ENCODE data around the gene TIMM17A. TPM values are rescaled to one million over a fixed set of nuclear protein-coding genes. Genes with fewer than 3 reads are reported as not detected.
A peak's percentile ranks its signal among the peaks of the same experiment; 100 is the strongest.

The TIMM17A gene
- polyA plus RNA-seq (ENCODE audit: insufficient read length) = 73.1 TPM
- long read RNA-seq, donor 1, transcript TIMM17A-201 (6 exons, 1,659 nt) = major isoform, 25 of 48 reads
- long read RNA-seq, donor 1, partial matches to known transcripts = 21 of 48 reads
- long read RNA-seq, donor 1, other reads (novel, unspliced or antisense) = 0 of 48 reads
- long read RNA-seq, donor 2, transcript TIMM17A-201 (6 exons, 1,659 nt) = major isoform, 35 of 36 reads
- long read RNA-seq, donor 2, partial matches to known transcripts = 0 of 36 reads
- long read RNA-seq, donor 2, other reads (novel, unspliced or antisense) = 0 of 36 reads
- long read RNA-seq, donor 3, transcript TIMM17A-201 (6 exons, 1,659 nt) = major isoform, 19 of 29 reads
- long read RNA-seq, donor 3, partial matches to known transcripts = 6 of 29 reads
- long read RNA-seq, donor 3, other reads (novel, unspliced or antisense) = 0 of 29 reads
- long read RNA-seq, donor 4, partial matches to known transcripts = 0 of 2 reads
- long read RNA-seq, donor 4, other reads (novel, unspliced or antisense) = 0 of 2 reads
- long read RNA-seq, donor 5, transcript TIMM17A-201 (6 exons, 1,659 nt) = major isoform, 50 of 63 reads
- long read RNA-seq, donor 5, partial matches to known transcripts = 9 of 63 reads
- long read RNA-seq, donor 5, other reads (novel, unspliced or antisense) = 0 of 63 reads
- long read RNA-seq, donor 6, transcript TIMM17A-201 (6 exons, 1,659 nt) = major isoform, 15 of 15 reads
- long read RNA-seq, donor 6, partial matches to known transcripts = 0 of 15 reads
- long read RNA-seq, donor 6, other reads (novel, unspliced or antisense) = 0 of 15 reads
- long read RNA-seq, donor 7, transcript TIMM17A-201 (6 exons, 1,659 nt) = major isoform, 33 of 44 reads
- long read RNA-seq, donor 7, partial matches to known transcripts = 7 of 44 reads
- long read RNA-seq, donor 7, other reads (novel, unspliced or antisense) = 0 of 44 reads
- long read RNA-seq, donor 8, transcript TIMM17A-201 (6 exons, 1,659 nt) = major isoform, 13 of 22 reads
- long read RNA-seq, donor 8, partial matches to known transcripts = 7 of 22 reads
- long read RNA-seq, donor 8, other reads (novel, unspliced or antisense) = 0 of 22 reads

DNA sequence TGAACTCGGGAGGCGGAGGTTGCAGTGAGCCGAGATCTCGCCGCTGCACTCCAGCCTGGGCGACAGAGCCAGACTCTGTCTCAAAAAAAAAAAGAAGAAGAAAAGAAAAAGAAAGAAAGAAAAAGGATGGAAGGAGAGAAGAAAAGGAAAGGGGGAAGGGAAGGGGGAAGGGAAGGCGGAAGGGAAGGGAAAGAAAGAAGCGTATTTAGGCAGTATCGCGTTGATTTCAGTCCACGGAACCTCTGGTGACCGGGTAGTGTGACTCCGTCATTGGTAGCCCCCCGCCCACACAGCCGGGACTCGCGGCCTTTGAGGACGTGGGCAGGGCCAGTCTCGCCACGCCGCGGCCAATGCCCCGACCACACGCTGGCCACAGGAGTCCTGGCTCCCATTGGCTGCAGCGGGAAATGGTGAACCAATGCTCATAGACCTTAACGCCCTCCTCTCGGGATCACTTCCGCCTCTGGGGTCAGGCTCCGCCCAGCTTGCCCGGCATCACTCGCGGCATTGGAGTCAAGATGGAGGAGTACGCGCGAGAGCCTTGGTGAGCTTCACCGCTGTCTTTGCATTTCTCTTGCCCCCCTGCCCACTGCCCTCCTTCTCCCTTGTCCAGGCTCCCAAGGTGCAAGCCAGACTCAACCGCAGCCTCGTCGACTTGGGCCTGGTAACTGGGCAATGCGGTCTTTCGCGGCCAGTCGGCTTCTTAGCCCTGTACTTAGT lies at the start of gene TIMM17A:
Gene TIMM17A, plus strand, starts transcription at position 495 of the 720 bp plus-strand sequence. Its CDS starts 24 bp downstream, at position 519.
- peak; percentile 98 for DNase-seq

DNA sequence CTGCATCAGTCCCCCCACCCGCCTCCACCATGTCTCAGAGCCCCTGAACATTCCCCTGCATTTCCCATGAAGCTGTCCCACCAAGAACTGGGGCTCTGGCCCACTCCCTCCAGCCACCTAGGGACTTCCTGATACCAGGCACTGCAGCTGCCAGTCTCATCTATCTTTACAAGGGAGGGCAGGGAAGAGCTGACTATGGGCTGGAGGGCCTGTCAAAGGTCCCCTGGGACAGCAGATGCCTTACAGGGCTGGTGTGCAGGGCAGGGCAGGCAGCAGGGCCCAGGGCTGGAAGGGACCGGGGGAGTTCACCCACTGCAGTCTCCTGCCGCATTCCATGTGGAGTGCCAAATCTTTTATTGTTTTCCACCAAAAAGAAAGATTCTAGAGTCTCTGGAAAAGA lies 49.0 kb upstream of the TIMM17A start:
- no peak for DNase-seq

DNA sequence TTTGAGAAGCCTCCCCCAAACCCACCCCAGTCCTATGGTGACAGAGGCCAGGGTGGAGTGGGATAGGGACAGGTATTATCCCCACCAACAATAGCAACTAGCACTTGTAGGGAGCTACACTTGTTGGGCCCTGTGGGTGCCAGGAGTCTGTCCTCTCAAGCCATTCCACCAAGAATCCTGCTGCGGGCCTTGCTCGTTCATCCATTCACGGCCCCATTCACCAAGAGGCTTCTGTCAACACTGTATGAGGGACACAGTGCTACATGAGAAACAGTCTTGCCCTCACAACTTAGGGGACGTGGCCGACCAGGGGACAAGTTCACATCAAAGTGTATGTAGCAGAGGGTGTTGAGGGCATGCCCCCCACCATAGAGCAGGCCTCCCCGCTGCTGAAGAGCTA lies 47.7 kb upstream of the TIMM17A start:
- no peak for DNase-seq

DNA sequence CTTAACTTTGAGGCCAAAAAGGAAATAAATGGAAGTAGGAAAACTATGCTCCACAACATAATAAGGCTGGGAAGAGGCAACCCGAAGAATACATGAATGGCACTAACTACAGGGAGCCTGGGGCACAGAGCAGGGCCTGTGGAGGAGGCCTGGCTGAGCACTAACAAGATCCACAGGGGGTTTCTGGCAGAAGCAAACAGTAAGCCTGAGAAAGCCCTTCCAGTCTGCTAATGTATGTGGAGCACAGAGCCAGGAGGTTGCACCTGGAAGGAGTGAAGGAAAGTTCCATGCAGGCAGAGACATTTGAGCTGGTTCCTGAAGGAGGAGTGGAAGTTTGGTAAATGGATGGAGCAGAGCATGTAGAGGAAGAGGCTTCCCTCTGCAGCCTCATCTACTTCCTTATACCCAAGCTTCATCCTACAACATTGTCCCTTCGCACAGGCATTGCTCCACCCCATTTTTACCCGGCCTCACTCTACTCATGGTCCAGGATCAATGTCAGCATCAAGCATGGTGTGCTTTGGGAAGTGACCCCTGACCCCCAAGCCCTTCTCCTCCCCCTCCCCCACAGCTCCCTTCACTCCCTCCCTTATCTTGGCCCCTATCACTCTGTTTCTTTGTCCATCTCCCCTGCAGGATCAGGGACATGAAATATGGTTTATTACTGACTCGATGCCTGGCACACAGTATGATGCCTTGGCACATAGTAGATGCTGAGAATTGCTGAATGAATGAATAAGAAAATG lies 43.3 kb upstream of the TIMM17A start:
- no peak for DNase-seq

DNA sequence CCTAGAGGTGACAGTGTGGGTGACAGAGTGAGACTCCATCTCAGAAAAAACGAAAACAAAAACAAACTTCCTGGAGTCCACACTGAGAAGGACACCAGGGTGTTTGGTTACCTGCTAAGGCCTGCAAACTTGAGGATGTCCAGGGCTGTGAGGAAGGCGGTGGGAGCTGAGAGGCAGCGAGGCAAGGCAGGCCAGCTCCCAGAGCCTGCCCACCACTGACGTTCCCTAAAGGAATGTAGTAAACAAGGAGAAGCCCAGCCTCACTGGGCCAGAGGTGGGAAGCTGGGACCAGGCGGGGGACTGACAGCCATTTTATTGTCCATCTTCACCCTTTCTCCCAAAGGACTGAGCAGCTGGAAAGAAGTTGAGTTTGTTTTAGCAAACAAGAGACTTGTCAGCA lies 42.5 kb upstream of the TIMM17A start:
- DNase-seq = peak; percentile 54

DNA sequence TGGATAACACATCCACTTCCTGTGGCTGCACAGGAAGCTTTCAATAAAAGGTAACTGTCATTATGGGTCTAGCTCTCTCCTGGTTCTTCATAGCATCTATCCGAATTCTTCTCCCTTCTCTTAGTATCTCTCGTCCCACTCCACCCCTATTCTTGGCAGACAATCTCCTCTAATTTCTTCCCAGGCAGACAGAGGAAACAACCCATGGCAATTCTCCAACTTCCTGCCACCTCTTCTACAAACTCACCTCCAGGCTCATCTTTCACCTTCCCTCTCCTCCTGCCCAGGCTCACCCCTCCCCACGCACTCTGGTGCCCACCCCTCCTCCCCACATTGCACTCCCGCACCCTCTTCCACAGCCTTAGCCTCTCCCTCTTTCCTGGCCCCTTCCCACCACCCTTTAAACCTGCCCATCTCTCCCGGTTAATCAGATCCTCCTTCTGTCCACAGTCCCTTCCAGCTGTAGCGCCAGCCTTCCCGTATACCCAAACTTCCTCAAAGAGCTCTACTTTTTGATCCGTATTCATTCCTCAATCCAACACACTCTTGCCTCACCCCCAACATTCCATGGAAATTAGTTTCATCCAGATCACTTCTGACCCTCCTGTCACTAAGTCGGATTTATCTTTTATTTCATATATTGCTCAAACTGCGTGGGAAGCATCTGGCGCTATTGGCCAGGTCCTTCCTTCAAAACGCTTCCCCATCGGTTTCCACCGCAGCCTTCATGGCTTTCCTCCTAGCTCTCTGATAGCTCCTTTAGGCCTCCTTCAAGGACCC lies 40.7 kb upstream of the TIMM17A start:
- DNase-seq = no peak

DNA sequence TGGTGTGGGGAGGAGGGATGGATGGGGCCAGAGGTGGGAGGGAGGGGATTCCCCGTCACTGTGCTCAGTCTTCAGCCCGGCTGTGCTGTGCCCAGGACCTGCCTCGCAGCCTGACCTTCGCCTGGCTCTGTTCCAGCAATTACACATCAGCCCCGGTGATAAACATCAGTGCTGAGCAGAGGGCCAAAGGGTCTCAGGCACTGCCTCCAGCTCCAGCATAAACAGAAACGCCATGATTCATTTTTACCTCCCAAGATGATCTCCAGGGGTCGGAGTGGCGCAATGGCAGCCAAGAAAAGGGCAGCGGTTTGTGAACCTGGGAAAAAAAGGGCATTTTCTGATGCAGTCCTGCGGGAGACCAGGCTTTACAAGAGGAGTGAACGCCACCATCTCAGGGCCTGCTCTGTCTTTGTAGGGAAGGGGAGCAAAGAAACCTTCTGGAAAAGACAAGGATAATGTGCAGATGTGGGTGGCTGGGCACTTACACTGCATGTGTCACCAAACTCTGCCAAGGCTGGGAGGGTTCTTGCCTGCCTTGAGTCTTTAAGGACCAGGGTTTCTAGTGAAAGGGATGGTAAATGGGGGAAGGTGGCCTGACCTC lies 38.6 kb upstream of the TIMM17A start:
- peak; percentile 79 for DNase-seq

DNA sequence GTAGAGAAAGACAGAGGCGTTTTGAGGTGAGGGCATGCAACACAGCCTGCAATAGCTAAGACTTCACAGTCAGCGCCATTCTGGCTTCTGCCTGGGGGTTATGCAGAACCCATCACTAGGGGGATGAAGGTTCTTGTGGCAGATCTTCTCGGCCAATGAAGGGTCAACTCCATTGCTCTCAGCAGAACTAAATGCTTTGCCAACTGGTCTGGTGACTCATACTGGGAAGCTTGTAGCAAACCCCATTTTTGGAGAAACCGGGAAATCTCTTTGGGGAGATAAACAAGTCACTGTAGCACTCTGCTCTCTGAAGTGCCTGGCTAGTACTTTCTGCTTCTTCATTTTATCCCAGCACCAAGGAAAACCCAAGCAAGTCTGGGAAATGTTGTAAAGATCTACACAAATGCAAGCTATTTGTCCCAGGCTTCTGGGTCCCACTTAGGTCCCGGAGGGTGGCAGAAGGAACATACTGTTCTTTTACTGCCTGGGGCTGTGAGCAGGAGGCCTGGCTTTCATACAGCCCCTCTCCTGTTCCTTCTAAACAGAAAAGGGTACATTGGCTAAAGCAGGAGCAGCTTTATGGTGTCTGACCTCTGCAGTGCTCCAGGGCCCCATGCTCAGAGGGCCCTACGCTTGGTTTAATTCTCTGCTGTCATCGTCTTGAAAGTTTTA lies 37.8 kb upstream of the TIMM17A start:
- DNase-seq = no peak

DNA sequence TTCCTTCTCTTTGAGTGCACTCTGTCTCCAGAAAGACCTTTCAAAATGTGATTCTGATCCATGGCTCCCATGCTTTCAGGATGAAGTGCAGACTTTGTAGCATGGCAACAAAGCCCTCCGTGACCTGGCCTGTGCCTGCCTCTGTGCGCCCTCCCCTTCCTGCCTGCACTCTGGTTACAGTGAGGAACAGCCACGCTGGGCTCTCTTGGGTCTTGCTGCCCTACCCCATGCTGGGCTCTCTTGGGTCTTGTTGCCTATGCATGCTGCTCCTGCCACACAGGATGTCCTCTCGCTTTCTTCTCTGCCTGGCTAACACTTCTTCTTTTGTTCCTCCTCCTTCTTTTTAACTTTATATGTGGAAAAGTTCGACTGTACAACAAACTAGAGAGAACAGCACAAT lies 37.0 kb upstream of the TIMM17A start:
- DNase-seq = no peak

DNA sequence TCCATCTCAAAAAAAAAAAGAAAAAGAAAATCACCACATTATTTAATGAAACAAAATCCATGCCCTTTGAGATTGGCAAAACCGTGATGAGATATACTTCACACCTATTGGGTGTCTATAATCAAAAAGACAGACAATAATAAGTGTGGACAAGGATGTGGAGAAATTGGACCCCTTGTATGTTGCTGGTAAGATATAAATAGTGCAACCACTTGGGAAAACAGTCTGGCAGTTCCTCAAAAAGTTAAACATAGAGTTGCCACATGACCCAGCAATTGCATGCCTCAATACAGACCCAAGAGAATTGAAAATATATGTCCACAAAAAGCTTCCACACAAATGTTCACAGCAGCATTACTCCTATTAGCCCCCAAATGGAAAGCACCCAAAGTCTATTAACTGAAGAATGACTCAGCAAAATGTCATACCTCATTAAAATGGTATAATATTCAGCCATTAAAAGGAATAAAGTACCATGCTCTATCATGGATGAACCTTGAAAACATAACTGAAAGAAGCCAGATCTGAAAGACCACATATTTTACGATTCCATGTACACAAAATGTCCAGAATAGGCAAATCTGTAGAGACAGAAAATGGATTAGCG lies 33.2 kb upstream of the TIMM17A start:
- no peak for DNase-seq

DNA sequence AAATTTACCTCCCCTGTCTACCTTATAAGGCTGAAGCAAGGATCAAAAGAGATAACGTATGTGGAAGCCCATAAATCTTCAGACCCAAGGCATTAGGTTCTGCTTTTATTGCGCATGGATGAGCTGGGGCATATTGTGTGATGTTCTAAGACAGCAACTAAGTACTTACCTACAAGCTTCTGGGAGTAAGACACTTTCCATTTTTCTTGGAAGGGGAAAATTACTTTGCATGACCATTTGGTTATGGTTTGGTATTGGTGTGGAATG lies 30.1 kb upstream of the TIMM17A start:
- no peak for DNase-seq

DNA sequence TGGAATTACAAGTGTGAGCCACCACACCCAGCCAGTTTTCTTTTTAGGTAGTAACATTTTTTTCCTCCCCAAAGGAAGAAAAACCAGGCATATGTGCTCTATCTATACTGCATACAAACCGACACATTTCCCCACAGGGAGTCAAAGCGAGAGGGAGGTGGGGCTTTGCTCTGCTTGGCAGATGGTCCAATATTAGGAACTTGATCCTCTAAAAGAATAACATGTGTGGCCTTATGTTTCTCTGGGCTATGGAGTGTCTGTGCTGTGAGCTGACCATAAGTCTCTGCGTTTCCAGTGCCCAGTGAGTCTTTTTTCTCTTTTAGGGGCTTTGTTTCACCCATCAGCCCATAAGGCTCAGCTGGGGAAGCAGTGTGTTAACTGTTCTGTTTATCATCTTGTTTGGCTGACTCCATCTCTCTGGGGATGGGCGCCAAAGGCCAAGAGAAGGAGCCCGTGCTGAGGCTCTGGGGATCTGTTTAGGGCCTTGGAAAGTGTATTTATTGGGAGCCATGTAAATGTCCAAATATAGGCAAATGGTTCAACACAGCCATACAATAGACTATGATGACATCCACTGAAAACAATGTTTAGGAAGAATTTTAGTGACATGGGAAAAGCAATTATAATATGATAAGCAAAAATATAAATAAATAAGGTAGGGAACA lies 29.2 kb upstream of the TIMM17A start:
- DNase-seq = no peak

DNA sequence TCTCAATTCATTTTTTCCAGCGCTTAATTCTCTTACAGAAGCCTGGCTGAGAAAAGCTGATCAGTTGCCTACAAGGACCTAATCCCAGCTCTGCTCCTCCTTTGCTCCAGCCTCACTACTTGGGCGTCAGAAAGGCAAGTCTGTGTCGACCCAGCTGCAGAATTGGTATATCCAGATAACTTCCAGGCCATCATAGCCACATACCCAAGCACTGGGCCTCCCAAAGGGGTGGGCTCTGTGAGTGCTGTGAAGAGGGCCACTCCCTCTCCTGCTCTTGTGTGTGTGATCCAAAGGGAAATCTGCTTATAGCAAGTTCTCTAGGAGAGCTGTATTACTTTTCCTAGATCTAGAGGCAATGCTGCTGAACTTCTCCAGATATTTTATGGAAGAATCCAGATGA lies 27.0 kb upstream of the TIMM17A start:
- no peak for DNase-seq

DNA sequence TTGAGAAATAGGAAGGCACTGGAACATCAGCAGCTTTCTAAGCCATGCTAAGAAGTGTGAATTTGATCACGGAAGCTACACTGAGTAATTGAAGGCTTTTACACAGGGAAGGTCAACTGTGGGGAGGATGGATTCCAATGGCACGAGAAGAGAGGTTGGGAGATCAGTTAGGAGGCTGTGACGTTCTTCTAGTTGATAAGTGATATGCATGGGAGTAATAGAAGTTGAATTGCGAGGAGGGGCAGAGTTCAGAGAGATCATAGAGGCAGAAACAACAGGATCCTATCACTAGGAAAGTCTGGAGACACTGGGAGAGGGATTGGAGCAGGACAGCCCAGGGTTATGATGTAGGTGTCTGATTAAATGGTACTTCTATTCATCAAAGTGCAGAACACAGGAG lies 25.2 kb upstream of the TIMM17A start:
- DNase-seq = no peak

DNA sequence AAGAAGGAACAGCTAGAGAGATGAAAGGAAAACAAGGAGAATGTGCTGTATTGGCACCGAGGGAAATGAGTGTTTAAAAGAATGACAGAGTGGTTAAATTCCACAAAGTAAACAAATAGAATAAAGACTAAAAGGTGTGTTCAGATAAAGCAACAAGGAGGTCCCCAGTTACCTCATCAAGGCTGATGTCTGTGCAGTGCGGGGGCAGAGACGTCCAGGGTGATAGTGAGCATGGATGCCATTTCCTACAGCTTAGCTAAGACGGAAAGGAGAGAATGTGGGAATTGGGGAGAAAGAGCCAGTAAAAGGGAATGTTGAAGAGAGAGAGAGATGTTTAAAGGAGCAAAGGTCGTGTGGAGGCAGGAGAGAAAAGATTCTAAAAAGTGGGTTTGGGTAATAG lies 24.5 kb upstream of the TIMM17A start:
- DNase-seq = no peak

DNA sequence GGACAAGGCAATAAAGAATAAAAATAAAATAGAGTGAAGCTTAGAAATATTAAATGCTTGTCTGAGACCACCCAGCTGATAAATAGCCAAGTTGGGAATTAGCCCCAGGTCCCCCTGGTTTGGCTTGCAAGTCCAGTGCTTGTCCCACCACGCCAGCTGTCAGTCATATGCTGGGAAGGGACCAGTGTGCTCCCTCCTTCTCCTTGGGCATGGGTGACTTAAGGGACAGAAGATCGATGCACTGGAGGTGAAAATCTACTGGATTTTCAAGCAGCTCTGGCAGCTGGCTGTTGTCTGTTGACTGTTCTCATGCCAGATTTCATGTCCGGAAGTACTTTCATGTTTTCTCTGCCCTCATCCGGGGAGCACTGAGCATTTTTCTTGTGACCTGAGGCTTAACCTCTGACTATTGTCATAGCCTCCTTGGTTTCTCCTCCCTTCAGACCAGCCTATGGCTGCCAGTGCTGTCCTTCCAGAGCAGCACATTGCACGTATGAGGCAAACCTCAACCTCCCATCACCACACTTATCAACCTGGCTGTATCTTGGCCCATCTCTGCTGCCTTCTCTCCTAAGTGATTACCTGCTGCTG lies 21.4 kb upstream of the TIMM17A start:
- no peak for DNase-seq

DNA sequence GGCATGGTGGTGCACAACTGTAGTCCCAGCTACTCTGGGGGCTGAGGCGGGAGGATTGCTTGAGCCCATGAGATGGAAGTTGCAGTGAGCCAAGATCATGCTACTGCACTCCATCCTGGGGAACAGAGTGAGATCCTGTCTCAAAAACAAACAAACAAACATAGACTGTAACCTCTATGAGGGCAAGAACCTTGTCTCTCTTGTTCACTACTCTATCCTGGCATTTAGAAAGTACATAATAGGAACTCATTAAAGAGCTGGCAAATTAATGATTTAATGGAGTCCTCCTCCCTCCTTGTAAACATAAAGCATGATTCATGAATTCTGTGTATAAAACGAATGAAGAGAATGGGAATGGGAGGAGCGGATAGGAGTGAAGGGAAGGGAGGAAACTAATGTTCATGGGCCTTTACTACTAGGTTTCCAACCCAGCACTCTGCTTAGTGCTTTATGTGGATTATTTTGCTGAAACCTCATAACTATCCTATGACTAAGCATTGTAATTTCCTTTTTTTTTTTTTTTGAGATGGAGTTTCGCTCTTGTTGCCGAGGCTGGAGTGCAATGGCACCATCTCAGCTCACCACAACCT lies 17.6 kb upstream of the TIMM17A start:
- no peak for DNase-seq

DNA sequence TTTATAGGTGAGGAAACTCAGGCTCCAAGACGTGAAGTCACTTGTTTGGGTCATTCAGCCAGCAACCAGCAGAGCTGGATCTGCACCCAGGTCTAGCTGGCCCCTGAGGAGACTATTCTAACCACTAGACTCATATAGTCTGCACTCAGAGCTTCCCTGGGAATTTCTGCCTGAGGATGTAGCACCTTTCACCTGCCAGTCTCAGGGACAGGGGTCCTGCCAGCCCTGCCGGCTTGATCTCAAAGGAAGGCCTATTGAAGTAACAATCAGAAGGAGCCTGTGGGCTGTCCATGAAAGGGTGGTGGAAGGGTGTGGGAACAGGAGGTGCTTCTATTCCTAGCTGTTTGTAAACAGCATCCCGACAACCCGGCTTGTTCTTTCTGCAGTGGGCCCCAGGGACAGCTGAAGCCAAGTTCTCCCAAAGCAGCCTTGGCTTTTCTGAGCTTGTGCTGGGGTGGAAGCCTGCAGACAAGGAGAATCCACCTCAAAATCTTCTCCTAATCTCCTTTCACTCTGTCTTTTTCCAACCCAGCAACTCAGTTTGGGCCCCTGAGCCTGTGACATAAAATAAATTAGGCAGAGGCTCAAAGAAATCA lies 16.8 kb upstream of the TIMM17A start:
- no peak for DNase-seq
